Testis (tissue), 3 donors: ENCODE measurements around the gene PLCB2. TPM values are rescaled to one million over a fixed set of nuclear protein-coding genes. Genes with fewer than 3 reads are reported as not detected.

Experiments used
- DNase-seq: peaks from one replicate; pipeline ENCODE4 v3.0.0-alpha.2; 2019
- H3K27ac ChIP-seq, 2 donors: fragments of 200-600 bp; sonication (generic); one replicate each; pipeline ENCODE4 v1.5.1; 2019
- H3K27me3 ChIP-seq: fragments of 200-600 bp; sonication (generic); one replicate; pipeline ENCODE4 v1.5.1; 2019
- H3K36me3 ChIP-seq: fragments of 200-600 bp; sonication (generic); one replicate; pipeline ENCODE4 v1.5.1; 2017; ENCODE audit warnings: low read depth; ENCODE audit errors: missing control alignments
- H3K4me1 ChIP-seq: fragments of 200-600 bp; sonication (generic); one replicate; pipeline ENCODE4 v1.5.1; 2019
- H3K4me3 ChIP-seq, 2 donors: fragments of 200-600 bp; sonication (generic); one replicate each; pipeline ENCODE4 v1.5.1; 2017 to 2019
- H3K9me3 ChIP-seq: fragments of 200-600 bp; sonication (generic); one replicate; pipeline ENCODE4 v1.5.1; 2017
- POLR2A ChIP-seq: fragments of 450-650 bp; IDR thresholded peaks from one replicate; pipeline ENCODE4 v1.6.1; 2017; ENCODE audit warnings: antibody characterized with exemption, mild to moderate bottlenecking, moderate library complexity
- WGBS, 2 donors: methylation state at CpG; one replicate each; pipeline ENCODE4 v1.1.5; 2018; 5-methylcytosine and 5-hydroxymethylcytosine counted together
- intact Hi-C: fragments of 100-400 bp; cut with DNase I; formaldehyde crosslinking; loops from one replicate; pipeline ENCODE4 v1.15.1; 2023; ENCODE audit warnings: low total_unique reads
- polyA plus RNA-seq: library from polyadenylated mRNA; stranded (reverse); fragments of 350-450 nt; fragmentation: Illumina TruSeq; extraction: RNeasy Lipid Tissue Mini Kit (QIAGEN cat#74804); gene quantifications from one replicate; pipeline ENCODE4 v1.2.3, GENCODE V29; 2014; ENCODE audit warnings: low read depth, low replicate concordance; ENCODE audit not compliant: insufficient read depth
- total RNA-seq, 2 donors: library from RNA; depleted of rRNA; stranded (reverse); fragments of >200 nt; gene quantifications; one replicate each; pipeline ENCODE4 v1.2.3, GENCODE V29; 2016
- TF ChIP-seq, protein P1 (sequence below), 3 experiments: fragments of 450-650 bp in 2 of 3; fragments of 200-600 bp in 1 of 3; sonication (generic) in 1 of 3; IDR thresholded peaks; one replicate each; pipeline ENCODE4 v1.5.1; 2016 to 2019; ENCODE audit warnings: antibody characterized with exemption in 3 of 3, mild to moderate bottlenecking in 2 of 3, moderate library complexity in 1 of 3

PLCB2 gene
- total and polyA plus RNA-seq, 3 donors from 2014 or later, result 8.8 to 13.6 (median 9.7) TPM

DNA sequence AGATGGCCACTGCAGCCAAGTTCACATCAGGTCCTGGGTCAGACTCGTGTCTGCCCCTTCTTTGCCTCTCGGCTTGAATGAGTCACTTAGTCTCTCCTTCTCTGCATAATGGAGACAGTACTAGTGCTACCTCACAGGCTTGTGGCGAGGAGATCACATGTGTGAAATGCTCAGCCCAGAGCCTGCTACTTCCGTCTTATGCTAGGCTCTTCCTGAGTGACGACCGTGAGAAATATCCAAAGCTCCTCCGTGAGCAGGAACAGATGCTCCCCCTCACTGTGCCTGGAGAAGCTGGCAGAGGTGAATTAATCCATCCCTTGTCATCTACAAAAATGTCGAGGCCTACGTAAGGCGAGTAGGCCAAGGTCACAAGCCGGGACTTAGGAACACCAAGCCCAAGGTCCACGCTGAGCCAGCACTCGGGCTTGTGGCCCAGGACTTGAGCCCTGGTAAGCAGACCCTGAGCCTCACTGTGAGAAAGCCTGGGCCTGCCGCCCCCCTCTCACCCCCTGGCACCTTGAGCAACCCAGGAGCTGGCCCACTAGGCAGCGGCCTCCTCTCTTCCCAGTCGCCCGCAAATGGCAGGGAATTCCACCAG, 51.0 kb downstream of the PLCB2 start:
- Histone ChIP-seq H3K4me3 (no peak overlapping the region), H3K27ac (peak overlapping the region; percentile 71 to 86), H3K4me1 (peaks cover 38% of the 10 kb centered on the region), H3K9me3 (no peaks in the 10 kb centered on the region), H3K36me3 (no peaks in the 10 kb centered on the region), H3K27me3 (no peaks in the 10 kb centered on the region)
- peak; percentile 80 for DNase-seq
- 51 to 81% methylated on average over 11 to 17 of the region's 17 CpGs for WGBS, 2 donors
- intact Hi-C loops, result no loop called here
- TF ChIP-seq, protein P1, sequence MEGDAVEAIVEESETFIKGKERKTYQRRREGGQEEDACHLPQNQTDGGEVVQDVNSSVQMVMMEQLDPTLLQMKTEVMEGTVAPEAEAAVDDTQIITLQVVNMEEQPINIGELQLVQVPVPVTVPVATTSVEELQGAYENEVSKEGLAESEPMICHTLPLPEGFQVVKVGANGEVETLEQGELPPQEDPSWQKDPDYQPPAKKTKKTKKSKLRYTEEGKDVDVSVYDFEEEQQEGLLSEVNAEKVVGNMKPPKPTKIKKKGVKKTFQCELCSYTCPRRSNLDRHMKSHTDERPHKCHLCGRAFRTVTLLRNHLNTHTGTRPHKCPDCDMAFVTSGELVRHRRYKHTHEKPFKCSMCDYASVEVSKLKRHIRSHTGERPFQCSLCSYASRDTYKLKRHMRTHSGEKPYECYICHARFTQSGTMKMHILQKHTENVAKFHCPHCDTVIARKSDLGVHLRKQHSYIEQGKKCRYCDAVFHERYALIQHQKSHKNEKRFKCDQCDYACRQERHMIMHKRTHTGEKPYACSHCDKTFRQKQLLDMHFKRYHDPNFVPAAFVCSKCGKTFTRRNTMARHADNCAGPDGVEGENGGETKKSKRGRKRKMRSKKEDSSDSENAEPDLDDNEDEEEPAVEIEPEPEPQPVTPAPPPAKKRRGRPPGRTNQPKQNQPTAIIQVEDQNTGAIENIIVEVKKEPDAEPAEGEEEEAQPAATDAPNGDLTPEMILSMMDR (IDR thresholded peaks at IDR 0.05), result no peak
- no peak for TF ChIP-seq POLR2A

DNA sequence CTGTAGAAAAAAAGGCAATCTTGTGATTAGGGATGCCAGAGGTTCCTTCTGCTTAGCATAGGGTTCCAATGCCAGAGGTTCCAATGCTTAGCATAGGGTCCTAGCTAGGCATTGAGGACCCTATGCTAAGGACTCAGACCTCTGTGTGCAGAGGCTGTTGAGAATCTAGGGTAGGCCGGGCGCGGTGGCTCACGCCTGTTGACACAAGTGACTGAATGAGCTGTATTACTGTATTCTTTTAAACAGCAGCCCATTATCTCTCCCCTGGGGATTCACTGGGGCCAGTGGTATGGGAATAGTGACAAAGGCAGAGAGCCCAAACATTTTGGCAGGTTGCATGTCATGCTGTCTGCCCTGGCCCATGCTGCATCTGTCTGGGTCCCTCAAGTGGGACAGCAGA, 52.7 kb downstream of the PLCB2 start:
- intact Hi-C loops, result no loop called here
- H3K36me3 ChIP-seq, result no peaks in the 10 kb centered on the region
- TF ChIP-seq POLR2A, result no peak
- TF ChIP-seq, protein P1 (IDR thresholded peaks at IDR 0.05), result no peak
- WGBS, 2 donors, result 77% methylated on average over 4 of the region's 4 CpGs
- no peak for DNase-seq
- no peak overlapping the region for H3K4me3 ChIP-seq
- no peaks in the 10 kb centered on the region for H3K27me3 ChIP-seq
- H3K4me1 ChIP-seq, result peaks cover 45% of the 10 kb centered on the region
- no peaks in the 10 kb centered on the region for H3K9me3 ChIP-seq
- H3K27ac ChIP-seq, result no peak overlapping the region

DNA sequence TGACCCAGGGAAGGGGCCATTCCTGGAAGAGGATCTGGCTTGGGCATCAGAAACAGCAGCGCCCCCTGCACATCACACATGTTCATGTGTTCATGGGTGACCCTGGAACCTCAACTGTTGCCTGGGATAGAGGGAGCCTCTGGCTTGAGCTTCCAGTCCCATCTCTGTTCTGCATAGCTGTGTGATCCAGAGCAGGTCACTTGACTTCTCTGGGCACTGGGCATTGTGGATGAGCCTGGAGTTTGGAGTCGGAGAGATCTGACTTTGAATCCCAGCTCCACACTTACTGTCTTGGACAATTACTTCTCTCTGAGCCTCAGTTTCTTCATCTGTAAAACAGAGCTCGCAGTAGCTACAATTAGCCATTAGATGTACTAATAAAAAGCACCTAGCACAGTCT, 53.3 kb downstream of the PLCB2 start:
- 93 to 100% methylated on average over 3 of the region's 3 CpGs for WGBS, 2 donors
- no peaks in the 10 kb centered on the region for H3K27me3 ChIP-seq
- no peaks in the 10 kb centered on the region for H3K9me3 ChIP-seq
- no peak overlapping the region for H3K4me3 ChIP-seq
- no peaks in the 10 kb centered on the region for H3K36me3 ChIP-seq
- TF ChIP-seq, protein P1 (IDR thresholded peaks at IDR 0.05), result no peak
- TF ChIP-seq POLR2A, result no peak
- intact Hi-C loops, result no loop called here
- no peak overlapping the region for H3K27ac ChIP-seq
- no peak for DNase-seq
- H3K4me1 ChIP-seq, result peaks cover 45% of the 10 kb centered on the region

DNA sequence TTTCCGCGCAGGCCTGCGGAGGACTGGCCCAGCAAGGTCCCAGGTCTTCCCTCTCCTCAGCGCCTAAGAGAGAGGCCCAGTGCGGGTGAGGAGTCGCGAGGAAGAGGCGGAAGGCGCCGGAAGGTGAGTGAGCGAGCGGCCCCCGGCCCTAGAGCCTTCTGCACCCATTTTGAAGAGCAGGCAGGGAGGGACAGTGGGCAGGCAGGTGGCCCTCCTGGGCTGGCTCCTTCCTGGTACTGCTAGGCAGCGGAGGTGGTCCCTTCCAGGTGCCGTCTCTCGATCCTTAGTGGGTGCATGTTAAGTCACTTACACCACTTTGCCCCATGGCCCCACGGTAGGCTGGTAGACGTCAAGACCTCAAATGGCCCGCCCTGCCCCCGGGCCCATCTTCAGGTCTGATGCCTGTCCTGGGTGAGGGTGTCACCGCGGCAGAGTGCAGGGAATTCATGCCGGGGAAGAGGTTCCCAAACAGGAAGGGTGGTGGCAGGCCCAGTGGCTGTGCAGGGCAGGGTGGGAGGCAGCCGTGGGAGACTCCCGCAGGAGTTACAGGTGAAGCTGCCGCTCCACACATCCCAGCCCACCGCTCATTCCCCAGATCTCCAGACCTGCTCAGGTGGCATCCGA, 54.5 kb downstream of the PLCB2 start:
- intact Hi-C loops, result no loop called here
- no peaks in the 10 kb centered on the region for H3K27me3 ChIP-seq
- WGBS, 2 donors, result 25 to 35% methylated on average over 25 to 28 of the region's 28 CpGs
- no peaks in the 10 kb centered on the region for H3K9me3 ChIP-seq
- DNase-seq, result no peak
- TF ChIP-seq, protein P1 (IDR thresholded peaks at IDR 0.05), result no peak
- no peak for TF ChIP-seq POLR2A
- no peaks in the 10 kb centered on the region for H3K36me3 ChIP-seq
- peak overlapping the region; percentile 64 to 66 for H3K27ac ChIP-seq
- peaks cover 45% of the 10 kb centered on the region for H3K4me1 ChIP-seq
- peak overlapping the region; percentile 56 to 70 for H3K4me3 ChIP-seq
